GM18858 (cell line): Measurements from ENCODE around the gene MB21D2.
"Not testable (repeated sequence)": the region's sequence is repeated elsewhere in the genome, so short reads cannot be mapped to it uniquely, and the experiment has no call there.

Source experiments
- ATAC-seq: cut with Tn5 transposase; IDR thresholded peaks from one replicate; pipeline ENCODE4 v1.9.1; 2021; ENCODE audit not compliant: unreplicated experiment

Gene MB21D2

DNA sequence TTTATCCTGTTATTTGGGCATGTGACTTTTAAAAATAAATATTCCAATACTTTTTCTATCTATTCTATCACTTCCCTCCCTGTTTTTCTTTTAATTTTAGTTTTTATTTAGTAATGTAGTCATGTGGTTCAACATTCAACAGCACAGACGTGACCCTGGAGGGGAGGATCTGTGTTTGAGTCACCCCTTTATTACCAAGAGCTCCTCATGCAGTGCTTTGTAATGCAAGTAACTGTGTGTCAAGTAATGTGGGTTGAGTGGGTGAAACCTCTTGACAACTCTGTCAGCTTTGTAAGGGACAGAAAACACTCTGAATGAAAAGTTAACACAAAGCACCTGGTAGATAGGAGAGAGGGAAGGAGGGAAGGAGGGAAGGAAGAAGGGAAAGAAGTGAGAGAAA lies 100.6 kb downstream of the MB21D2 start:
- ATAC-seq = peak; percentile 59

DNA sequence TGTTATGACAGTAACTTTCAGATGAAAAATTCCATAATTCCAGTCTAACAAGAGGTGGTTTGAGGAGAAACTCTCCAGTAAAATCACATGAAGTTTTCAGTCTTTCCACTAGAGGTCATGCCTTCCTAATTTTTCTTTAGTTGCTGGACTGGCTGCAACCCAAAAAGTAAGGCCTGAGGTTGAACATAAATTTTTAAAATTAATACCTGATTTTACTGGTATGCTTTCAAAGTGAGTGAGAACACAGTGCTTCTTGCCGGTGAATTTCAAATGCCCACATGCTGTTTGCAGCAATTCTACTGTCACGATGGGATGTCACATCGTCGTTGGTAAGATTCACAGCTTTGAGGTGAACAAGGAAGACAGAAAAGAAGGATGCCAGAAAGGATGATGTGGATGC lies 101.3 kb downstream of the MB21D2 start:
- ATAC-seq = no peak

DNA sequence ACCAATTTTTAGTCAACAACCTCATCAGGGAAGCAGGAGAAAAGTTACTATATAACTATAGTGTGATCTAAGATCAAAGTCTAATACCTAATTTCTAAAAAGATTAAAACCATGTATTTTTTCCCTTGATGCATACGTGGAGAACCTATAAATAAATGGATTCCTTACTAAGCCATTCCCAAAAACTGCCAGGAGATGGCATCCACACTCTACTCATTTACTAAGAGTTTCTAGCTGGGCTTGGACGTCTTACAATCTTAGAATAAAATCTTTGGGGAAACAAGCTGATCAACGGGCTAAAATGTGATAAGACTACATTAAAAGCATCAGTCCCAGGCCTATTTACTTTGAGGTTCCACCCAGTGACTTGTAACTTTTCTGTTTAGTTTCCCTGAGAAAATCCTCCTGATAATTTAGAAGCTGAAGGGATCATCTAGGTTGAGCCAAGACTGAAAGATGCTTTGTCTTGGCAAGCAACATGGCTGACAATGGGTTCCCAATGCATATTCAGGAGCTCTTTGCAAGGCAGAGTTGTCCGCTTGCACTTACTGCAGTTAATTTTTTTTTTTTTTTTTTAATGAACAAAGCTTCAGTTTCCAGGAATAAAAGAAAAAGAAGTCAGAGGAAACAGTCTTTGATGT lies 104.8 kb downstream of the MB21D2 start:
- no peak for ATAC-seq

DNA sequence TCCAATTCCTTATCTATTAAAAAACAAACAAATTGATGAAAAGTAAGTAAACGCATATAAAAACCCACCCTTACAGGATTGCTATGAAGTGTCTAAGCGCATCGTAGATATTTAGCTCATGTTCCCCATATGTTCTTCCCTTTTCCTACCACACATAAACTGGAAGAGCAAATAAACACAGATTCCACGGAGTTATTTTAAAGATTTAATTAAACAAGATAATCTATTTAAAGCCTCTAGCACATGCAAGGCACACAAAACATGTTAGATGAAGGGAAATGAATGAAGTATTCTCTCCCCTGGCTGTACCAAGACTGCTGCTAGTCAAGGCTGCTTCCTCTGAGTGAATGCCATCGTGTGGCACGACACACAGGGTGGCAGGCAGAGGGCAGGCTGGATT lies 111.9 kb downstream of the MB21D2 start:
- no peak for ATAC-seq

DNA sequence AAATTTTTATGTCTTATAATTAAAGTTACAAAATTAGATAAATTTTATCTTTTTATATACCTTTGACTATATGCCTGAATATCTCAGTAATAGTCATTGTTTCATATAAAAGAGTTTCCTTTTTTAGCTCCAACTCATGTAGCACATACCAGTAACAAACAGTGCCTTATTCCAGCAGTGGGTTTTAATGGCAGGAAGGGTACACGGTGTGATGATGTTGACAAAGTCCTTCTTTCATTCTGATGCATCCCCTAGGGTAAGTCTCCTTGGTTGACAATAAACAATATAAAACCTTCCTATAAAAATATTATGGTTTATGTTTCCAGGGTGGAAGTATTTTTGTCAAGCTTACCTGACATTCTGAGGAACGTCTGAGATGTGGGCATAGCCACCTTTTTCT lies 113.2 kb downstream of the MB21D2 start:
- ATAC-seq = no peak

DNA sequence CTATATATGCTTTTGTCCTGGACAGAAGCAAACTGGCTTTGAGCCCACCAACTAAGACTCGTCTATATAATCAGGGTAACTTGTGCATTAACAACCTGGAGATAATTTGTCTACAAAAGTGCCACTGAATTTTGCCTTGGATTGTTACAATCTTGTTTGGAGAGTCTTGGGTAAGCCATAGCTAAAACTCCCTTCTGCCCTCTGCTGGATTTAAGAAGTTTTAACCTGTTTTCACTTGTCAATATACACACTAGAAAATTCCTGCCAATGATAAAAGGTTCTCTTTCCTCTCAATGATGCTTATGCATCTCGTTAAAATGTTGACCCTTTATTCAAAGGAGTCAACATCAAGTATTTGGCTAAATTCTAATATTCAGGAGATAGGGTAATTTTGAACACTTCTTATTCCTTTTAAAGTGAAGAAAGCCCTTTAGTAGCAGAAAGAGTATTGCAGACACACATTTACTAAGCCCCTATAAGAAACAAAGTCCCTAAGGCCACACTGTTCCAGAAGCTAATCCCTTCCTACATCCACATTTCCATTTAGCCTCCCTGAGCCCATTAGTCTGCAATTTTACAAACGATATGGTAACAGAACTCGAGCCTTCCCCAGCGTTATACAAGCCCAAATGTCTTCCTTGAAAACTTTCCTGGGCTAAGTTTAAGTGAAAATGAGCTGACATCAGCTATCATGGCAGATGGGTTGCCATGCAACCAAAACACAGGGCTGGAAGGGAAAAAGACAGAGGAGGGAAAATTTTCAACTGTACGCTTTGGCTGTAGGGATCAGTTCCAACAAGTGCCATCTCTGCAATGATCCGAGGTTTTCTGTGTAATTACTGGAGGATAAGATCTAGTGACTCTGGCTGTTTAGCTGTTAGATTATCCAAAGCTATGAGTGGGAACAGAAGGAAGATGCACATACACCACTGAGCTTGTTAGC lies 114.4 kb downstream of the MB21D2 start:
- ATAC-seq = peak; percentile 42

DNA sequence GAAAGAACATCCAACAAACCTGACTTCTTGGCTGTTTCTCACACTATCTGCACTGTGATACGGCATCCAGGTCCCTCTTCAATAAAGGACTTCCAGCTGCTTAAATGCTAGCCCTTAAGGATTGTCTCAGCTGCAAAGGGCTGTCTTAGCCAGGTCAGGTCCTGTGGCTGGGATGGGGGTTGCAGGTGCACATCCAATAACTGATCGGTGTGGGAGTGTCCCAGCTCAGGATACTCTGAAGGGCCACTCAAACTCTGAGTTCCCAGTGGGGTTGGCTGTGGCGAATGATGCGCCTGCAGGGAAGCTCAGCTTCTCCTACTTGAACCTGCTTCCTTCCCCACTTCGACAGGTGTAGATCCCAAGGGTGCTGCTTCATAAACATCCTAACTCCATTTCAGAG lies 115.7 kb downstream of the MB21D2 start:
- ATAC-seq = no peak

DNA sequence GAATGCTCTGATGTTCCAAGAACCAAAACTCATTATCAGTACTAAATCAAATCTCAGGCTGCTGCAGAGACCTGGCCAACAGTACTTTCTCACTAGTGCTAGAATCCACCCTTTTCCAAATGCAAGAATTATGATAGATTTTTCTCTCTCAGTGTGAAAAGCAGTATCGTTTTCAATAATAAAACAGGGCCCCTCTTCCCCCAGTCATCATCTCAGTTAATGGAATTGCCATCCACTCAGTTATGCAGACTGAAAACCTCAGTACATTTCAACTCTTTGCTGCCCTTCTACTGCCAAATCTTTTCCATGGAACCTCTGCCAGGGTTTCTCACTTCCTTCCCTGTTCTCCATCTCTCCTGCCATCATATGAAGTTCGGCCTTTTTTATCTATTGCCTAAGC lies 117.9 kb downstream of the MB21D2 start:
- no peak for ATAC-seq

DNA sequence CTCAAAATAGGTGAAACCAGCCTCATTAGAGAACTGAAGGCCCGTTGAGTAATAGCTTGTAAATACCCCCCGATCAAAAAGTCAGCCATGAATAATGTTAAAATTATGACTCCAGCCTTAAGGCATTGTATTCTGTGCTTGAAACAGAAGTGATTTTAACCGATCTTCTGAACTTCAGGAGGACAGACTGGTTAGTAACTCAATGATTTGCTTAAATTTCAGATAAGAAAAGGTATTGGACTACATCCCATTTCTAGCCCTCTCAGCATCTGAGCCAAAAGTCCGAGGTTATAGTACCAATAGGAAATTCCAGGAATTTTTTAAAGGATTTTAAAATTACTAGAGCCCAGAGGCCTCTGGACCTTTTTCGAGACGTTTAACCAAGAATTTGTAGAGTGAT lies 122.6 kb downstream of the MB21D2 start:
- no peak for ATAC-seq

DNA sequence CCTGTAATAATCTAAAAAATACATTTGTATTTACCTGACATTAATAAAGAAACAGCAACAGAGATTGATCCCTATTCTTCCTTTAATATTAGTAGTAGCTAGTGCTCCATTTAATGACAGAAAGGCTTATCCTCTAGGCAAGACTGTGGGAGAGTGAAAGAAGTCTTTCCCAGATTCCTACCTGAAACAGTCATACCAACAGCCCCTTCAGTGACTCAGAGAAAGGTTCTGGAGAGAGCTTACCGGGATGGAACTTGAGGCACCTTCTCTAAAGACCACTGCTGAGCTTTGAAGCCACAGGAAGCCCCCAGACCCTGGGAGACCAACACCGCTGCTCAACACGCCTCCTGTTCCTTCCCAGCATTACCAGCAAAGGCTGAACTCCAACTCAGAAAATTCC lies 123.4 kb downstream of the MB21D2 start:
- ATAC-seq = no peak

DNA sequence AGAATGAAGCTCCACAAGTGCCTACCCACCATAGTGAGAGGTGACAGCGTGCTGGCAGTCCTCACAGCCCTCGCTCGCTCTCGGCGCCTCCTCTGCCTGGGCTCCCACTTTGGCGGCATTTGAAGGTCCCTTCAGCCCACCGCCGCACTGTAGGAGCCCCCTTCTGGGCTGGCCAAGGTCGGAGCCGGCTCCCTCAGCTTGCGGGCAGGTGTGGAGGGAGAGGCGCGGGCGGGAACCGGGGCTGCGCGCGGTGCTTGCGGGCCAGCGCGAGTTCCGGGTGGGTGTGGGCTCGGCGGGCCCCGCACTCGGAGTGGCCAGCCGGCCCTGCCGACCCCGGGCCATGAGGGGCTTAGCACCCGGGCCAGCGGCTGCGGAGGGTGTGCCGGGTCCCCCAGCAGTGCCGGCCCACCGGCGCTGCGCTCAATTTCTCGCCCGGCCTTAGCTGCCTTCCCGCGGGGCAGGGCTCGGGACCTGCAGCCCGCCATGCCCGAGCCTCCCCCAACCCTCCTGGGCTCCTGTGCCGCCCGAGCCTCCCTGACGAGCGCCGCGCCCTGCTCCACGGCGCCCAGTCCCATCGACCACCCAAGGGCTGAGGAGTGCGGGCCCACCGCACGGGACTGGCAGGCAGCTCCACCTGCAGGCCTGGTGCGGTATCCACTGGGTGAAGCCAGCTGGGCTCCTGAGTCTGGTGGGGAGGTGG lies 128.7 kb downstream of the MB21D2 start:
- ATAC-seq = not testable (repeated sequence)

DNA sequence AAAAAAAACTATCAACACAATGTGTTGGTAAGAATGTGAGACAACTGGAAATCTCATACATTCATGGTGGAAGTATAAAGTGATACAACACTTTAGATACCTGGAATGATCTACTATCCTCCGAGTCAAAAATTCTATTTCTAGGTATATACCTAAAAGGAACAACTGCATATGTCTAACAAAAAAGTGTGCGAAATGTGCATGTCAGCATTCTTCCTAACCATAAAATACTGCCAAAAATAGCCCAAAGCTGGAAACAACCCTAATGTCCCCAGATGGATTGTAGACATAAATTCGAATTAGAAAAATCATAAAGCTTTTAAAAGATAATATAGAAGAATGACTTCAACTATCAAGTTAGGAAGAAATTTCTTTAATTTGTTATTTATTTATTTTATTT lies 139.1 kb downstream of the MB21D2 start:
- no peak for ATAC-seq

DNA sequence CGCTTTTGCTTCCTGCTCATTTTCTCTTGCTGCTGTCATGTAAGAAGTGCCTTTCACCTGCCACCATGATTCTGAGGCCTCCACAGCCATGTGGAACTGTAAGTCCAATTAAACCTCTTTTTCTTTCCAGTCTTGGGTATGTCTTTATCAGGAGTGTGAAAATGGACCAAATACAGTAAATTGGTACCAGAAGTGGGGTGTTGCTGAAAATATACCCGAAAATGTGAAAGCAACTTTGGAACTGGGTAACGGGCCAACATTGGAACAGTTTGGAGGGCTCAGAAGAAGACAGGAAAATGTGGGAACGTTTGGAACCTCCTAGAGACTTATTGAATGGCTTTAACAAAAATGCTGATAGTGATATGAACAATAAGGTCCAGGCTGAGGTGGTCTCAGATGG lies 143.3 kb downstream of the MB21D2 start:
- not testable (repeated sequence) for ATAC-seq

DNA sequence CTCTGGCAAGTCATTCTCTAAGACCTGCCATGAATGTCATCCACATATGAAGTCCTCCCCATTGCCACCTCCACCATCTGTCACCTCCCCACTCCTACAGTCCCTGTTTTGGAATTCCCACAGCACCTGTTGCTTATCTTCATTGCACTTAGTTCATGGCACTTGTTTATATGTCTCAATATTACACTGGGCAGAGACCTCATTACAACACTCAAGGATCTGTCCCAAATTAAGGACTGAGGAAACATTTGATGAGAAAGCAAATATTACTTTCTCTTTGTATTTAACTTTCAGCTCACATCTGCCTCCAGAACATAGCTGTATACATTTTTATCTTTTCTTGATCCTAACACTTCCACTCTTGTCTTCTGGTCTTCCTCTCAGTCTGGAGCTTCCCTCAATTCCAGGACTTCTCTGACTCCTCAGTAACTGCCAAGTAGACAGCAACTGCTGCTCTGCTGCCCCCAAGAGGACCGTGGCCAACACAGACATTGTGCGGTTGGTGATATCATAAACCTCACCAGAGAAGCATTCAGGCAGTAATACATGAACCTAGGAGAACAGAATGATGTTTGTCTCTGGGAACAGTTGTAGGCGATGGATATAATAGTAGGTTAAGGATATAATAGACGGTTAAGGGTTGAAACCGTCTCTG lies 145.3 kb downstream of the MB21D2 start:
- ATAC-seq = no peak

DNA sequence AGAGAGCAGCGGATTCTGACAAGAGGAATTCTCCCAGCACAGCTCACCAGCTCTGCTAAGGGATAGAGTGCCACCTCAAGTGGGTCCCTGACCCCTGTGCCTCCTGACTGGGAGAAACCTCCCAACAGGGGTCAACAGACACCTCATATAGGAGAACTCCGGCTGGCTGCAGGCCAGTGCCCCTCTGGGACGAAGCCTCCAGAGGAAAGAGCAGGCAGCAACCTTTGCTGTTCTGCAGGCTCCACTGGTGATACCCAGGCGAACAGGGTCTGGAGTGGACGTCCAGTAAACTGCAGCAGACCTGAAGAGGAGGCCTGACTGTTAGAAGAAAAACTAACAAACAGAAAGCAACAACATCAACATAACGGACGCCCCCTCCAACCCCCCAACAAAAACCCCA lies 159.0 kb downstream of the MB21D2 start:
- ATAC-seq = no peak

DNA sequence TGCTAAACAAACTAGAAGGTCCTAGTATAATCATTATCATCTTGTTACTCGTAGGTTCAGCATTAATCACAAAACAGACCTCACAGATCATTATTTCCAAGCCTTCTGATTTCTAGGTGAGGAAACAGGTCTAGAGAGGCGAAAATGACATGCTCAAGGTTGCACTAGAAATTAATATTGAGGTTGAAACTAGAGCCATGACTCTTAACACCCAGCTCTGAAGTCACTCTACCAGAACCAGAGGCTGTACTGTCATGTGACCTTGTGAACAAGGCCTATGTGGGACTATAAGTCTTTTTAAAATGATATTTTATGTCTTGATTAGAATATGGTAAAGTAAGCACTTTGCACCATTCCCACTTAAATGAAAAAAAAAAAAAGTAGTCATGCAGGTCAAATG lies 166.5 kb downstream of the MB21D2 start:
- ATAC-seq = no peak

DNA sequence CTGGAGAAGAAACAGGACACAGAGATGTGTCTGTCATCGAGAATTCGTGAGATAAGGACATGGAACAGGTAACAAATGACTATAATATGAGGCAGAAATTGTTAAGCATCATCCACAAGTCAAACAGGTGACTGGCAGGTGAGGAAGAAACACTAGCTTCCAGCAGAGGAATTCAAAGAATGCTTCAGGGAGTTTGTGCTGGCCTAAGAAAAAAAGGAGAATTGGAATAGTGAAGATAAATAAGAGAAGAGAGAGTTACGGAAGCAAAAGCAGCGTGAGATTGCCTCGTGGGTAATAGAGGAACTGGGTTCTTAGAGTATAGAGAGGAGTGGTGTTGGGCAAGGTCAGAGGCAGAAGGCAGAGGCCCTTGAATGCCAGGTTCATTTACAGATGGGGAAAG lies 167.5 kb downstream of the MB21D2 start:
- no peak for ATAC-seq

DNA sequence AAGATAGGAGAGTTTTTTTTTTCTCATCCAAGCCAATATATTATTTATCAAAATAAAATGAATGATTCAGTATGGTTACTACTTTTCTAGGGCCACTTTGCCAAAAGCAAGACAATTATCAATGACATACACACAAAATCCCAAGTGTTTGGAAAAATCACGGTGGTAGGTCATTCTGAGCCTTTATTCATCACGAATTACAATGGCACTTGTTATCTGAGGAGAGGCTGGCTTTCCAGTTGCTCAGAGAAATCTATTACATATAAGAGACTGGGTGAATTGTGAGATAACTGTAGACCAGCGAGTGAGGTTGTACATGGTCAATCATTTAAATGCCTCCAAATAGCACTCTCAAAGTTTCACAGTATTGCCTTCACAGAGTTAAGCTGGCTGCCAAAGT lies 169.9 kb downstream of the MB21D2 start:
- no peak for ATAC-seq

DNA sequence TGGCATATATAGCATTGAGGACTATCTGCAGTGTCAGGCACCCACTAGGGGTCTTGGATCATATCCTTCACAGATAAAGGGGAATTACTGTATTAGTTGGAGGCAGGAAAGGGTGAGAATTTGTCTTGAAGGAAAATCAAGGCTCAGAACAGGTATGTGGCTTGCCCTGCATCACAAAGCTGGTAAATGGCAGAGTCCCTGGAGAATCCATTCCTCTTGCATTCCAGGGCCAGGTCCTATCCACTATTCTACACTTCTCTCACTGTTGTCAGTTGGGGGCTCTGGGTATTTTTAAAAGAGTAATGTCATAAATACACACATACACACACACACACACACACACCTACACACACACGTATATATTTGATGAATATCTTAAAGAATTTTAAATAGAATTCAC lies 170.5 kb downstream of the MB21D2 start:
- ATAC-seq = no peak
